GM12878 (cell line): Measurements from ENCODE around the gene ANKRD33B. TPM values are rescaled to one million over a fixed set of nuclear protein-coding genes. Genes with fewer than 3 reads are reported as not detected.

ENCODE experiments used
- ATAC-seq: fragments of 200-7000 bp; cut with Tn5 transposase; 3 replicates; pipeline ENCODE4 v1.9.1; 2020; ENCODE audit warnings: mild to moderate bottlenecking, moderate library complexity
- BruUV-seq: library from RNA; stranded (reverse); fragments of 400-500 nt; replicated peaks from 2 replicates; lab custom pipeline; 2021; lab: Mats Ljungman, UMichigan
- CTCF ChIA-PET: fragments of 300-600 bp; sonication (Branson Sonifier 250); formaldehyde crosslinking; extraction: SDS; loops from one replicate; lab custom pipeline; 2021; ENCODE audit warnings: inconsistent platforms; lab: Yijun Ruan, JAX
- POLR2A ChIA-PET: fragments of 350-600 bp; formaldehyde crosslinking; extraction: SDS; loops from one replicate; lab custom pipeline; 2021; ENCODE audit warnings: inconsistent platforms; lab: Charles Lee
- RAD21 ChIA-PET: fragments of 300-600 bp; sonication (Branson Sonifier 250); formaldehyde crosslinking; loops from one replicate; lab custom pipeline; 2023; ENCODE audit warnings: antibody characterized with exemption; ENCODE audit not compliant: unreplicated experiment; lab: Charles Lee
- SMC1A ChIA-PET: fragments of 300-600 bp; sonication (Branson Sonifier 250); formaldehyde crosslinking; loops from one replicate; lab custom pipeline; 2023; ENCODE audit not compliant: unreplicated experiment, uncharacterized antibody; lab: Charles Lee
- DNase-seq: peaks from one replicate; pipeline ENCODE4 v3.0.0-alpha.2; 2011; ENCODE audit warnings: low read depth, low spot score
- FAIRE-seq: peaks from 3 replicates; lab custom pipeline; 2011; peaks lifted over from hg19 to GRCh38; lab: Jason Lieb, UNC
- H2AFZ ChIP-seq: 2 replicates; pipeline ENCODE4 v1.6.0; 2011; ENCODE audit warnings: low read depth, low read length, control low read depth; ENCODE audit not compliant: control insufficient read depth
- H3K27ac ChIP-seq: 2 replicates; pipeline ENCODE4 v1.5.1; 2011; ENCODE audit warnings: control low read depth; ENCODE audit not compliant: control insufficient read depth, insufficient read depth
- H3K27me3 ChIP-seq, 2 experiments: replicated peaks in 1 of 2; 2 replicates each; pipeline versions ENCODE4 v1.6.0 to v1.6.1; 2011; ENCODE audit warnings: low read length in 1 of 2; ENCODE audit not compliant: control insufficient read depth in 2 of 2, insufficient read depth in 2 of 2
- H3K36me3 ChIP-seq, 2 experiments: 2 replicates each; pipeline ENCODE4 v1.5.1; 2011; ENCODE audit warnings: low read length in 1 of 2; ENCODE audit not compliant: control insufficient read depth in 2 of 2, insufficient read depth in 2 of 2
- H3K4me1 ChIP-seq: 2 replicates; pipeline ENCODE4 v1.6.1; 2011; ENCODE audit warnings: mild to moderate bottlenecking, low read length, moderate library complexity, mixed read lengths; ENCODE audit not compliant: control insufficient read depth, insufficient read depth
- H3K4me2 ChIP-seq: 2 replicates; pipeline ENCODE4 v1.6.0; 2011; ENCODE audit warnings: control low read depth; ENCODE audit not compliant: control insufficient read depth, insufficient read depth
- H3K4me3 ChIP-seq: fragments of 200-600 bp; sonication (generic); 2 replicates; pipeline ENCODE4 v1.5.1; 2016
- H3K79me2 ChIP-seq: 2 replicates; pipeline ENCODE4 v1.6.0; 2011; ENCODE audit warnings: low read length; ENCODE audit not compliant: control insufficient read depth, insufficient read depth
- H3K9ac ChIP-seq: 2 replicates; pipeline ENCODE4 v1.8.0; 2011; ENCODE audit warnings: low read length, control low read depth, mixed read lengths; ENCODE audit not compliant: control insufficient read depth, insufficient read depth
- H3K9me3 ChIP-seq: replicated peaks from 3 replicates; pipeline ENCODE4 v1.5.1; 2011; ENCODE audit warnings: mild to moderate bottlenecking, low read length; ENCODE audit not compliant: control insufficient read depth, insufficient read depth
- H4K20me1 ChIP-seq: 2 replicates; pipeline ENCODE4 v1.6.0; 2011; ENCODE audit not compliant: control insufficient read depth, insufficient read depth
- ASH2L ChIP-seq: fragments of 300-600, 200-600 bp; sonication (generic); IDR thresholded peaks from 2 replicates; pipeline ENCODE4 v1.6.1; 2017; ENCODE audit warnings: low read depth, mild to moderate bottlenecking, borderline replicate concordance
- ATF2 ChIP-seq: IDR thresholded peaks from 2 replicates; pipeline ENCODE4 v1.6.1; 2012; ENCODE audit warnings: low read length, inconsistent platforms
- ATF3 ChIP-seq: IDR thresholded peaks from 2 replicates; pipeline ENCODE4 v1.6.1; 2011; ENCODE audit warnings: low read depth, mild to moderate bottlenecking, low read length, moderate library complexity, borderline replicate concordance; ENCODE audit errors: extremely low read depth
- CHD1 ChIP-seq: IDR thresholded peaks from 2 replicates; pipeline ENCODE4 v1.6.1; 2012; ENCODE audit warnings: low read depth, low read length, improper control_type of control experiment
- ETV6 ChIP-seq, 2 experiments: fragments of 450-650 bp in 1 of 2; IDR thresholded peaks in 1 of 2; conservative IDR thresholded peaks in 1 of 2; 2 replicates each; pipeline ENCODE4 v1.6.1; 2014; ENCODE audit warnings: antibody characterized with exemption in 1 of 2, borderline replicate concordance in 1 of 2, low read depth in 1 of 2, mild to moderate bottlenecking in 1 of 2, moderate library complexity in 1 of 2
- FOXK2 ChIP-seq: fragments of 450-650 bp; IDR thresholded peaks from 2 replicates; pipeline ENCODE4 v1.6.1; 2017; ENCODE audit warnings: mild to moderate bottlenecking, moderate library complexity
- FOXM1 ChIP-seq: IDR thresholded peaks from 2 replicates; pipeline ENCODE4 v1.6.1; 2012; ENCODE audit warnings: low read depth, mild to moderate bottlenecking, inconsistent platforms, low read length, moderate library complexity
- HSF1 ChIP-seq: fragments of 150-350 bp; IDR thresholded peaks from 2 replicates; pipeline ENCODE4 v1.6.1; 2014; ENCODE audit warnings: mild to moderate bottlenecking, low read depth, low read length
- IKZF1 ChIP-seq: fragments of 450-650 bp; conservative IDR thresholded peaks from 2 replicates; pipeline ENCODE4 v1.6.1; 2017; ENCODE audit warnings: antibody characterized with exemption, mild to moderate bottlenecking
- KDM1A ChIP-seq: fragments of 200-600 bp; sonication (generic); IDR thresholded peaks from 2 replicates; pipeline ENCODE4 v1.6.1; 2016; ENCODE audit warnings: borderline replicate concordance
- MTA3 ChIP-seq: IDR thresholded peaks from 2 replicates; pipeline ENCODE4 v1.6.1; 2012; ENCODE audit warnings: low read length, inconsistent platforms, borderline replicate concordance
- NRF1 ChIP-seq: conservative IDR thresholded peaks from 2 replicates; pipeline ENCODE4 v1.6.1; 2011; ENCODE audit warnings: mild to moderate bottlenecking, low read depth, low read length, improper control_type of control experiment
- REST ChIP-seq: IDR thresholded peaks from 2 replicates; pipeline ENCODE4 v1.6.1; 2012; ENCODE audit warnings: mild to moderate bottlenecking, low read depth, low read length
- SP1 ChIP-seq: IDR thresholded peaks from one replicate; pipeline ENCODE4 v1.6.1; 2011; ENCODE audit warnings: low read depth, low read length
- SREBF1 ChIP-seq: IDR thresholded peaks from 2 replicates; pipeline ENCODE4 v1.6.1; 2012; ENCODE audit warnings: mild to moderate bottlenecking, low read length
- ZNF217 ChIP-seq: fragments of 450-650 bp; IDR thresholded peaks from 2 replicates; pipeline ENCODE4 v1.6.1; 2017; ENCODE audit warnings: antibody characterized with exemption, mild to moderate bottlenecking
- WGBS: methylation state at CpG from one replicate; pipeline ENCODE4 v1.1.6; 2016; ENCODE audit warnings: low lambda C conversion rate; ENCODE audit not compliant: insufficient replicate concordance, insufficient coverage; ENCODE audit errors: missing lambda C conversion rate; 5-methylcytosine and 5-hydroxymethylcytosine counted together
- in situ Hi-C: fragments of 300-500 bp; cut with MboI; formaldehyde crosslinking; loops from 9 replicates; pipeline ENCODE4 v1.14.3; 2018; ENCODE audit warnings: mixed read lengths
- intact Hi-C: fragments of 100-400 bp; cut with micrococcal nuclease; formaldehyde crosslinking; loops from one replicate; pipeline ENCODE4 v1.14.2; 2022; ENCODE audit not compliant: unreplicated experiment
- polyA plus RNA-seq, 11 experiments: library from polyadenylated mRNA; depleted of rRNA in 4 of 11; unstranded in 6 of 11; stranded (reverse) in 5 of 11; fragments of >200 nt; fragmentation: Nextera tagmentation in 4 of 11; fragmentation: Illumina TruSeq in 1 of 11; extraction: Ambion mirVana in 4 of 11; extraction: Trizol in 1 of 11; gene quantifications; 1 replicate in 1 of 11; 2 replicates in 10 of 11; pipeline versions ENCODE4 v1.2.1 to v1.2.3, GENCODE V29; 2011 to 2016; ENCODE audit warnings: inconsistent platforms in 2 of 11, missing spikeins in 2 of 11, low read depth in 1 of 11
- total RNA-seq, 4 experiments: library from RNA; depleted of rRNA in 3 of 4; stranded (reverse); fragments of >200 nt in 3 of 4; fragmentation: Illumina TruSeq in 1 of 4; extraction: Trizol in 1 of 4; gene quantifications; 2 replicates each; pipeline versions ENCODE4 v1.2.1 to v1.2.3, GENCODE V29; 2013 to 2021

ANKRD33B gene
- total and polyA plus RNA-seq, 10 of the 15 experiments (the other 5 are each of a cell fraction or from before 2014, with no cell fraction given) = 4.9 to 61.6 (median 15.6) TPM

- TF ChIP-seq SP1 = no peak
- no peak for TF ChIP-seq SREBF1
- TF ChIP-seq IKZF1 = no peak
- no peak for TF ChIP-seq MTA3
- no peak for TF ChIP-seq FOXM1
- TF ChIP-seq ETV6 (conservative IDR thresholded peaks at IDR 0.05 in 1 of 2, IDR thresholded peaks at IDR 0.05 in 1 of 2; ENCODE audit: borderline replicate concordance in 1 of 2, low read depth in 1 of 2) = no peak
- TF ChIP-seq FOXK2 = no peak
- TF ChIP-seq HSF1 = no peak
Measured at GRCh38 chr5:10595293-10595671, 31.4 kb downstream of the ANKRD33B start (continued).

- Histone ChIP-seq H3K27me3 (no peaks in the 10 kb centered on the region), H4K20me1 (no peaks in the 10 kb centered on the region), H3K36me3 (peaks cover 3 to 13% of the 10 kb centered on the region in 2 experiments; a peak in 3 of 4 replicates), H3K9me3 (no peaks in the 10 kb centered on the region; the same call in 1 of the 3 replicates), H3K27ac (peak overlapping the region; percentile 48), H3K9ac (no peak overlapping the region), H3K79me2 (peaks cover 95% of the 10 kb centered on the region), H3K4me2 (peak overlapping the region; percentile 24; the same call in 1 of the 2 replicates), H3K4me3 (peak overlapping the region; percentile 34; the same call in 1 of the 2 replicates), H3K4me1 (peaks cover 89% of the 10 kb centered on the region), H2AFZ (no peak overlapping the region)
- ATAC-seq (peak; percentile 59), DNase-seq (no peak), FAIRE-seq (no peak)
- RAD21 ChIA-PET = no interaction called here
- WGBS = 6% methylated on average over 8 of the region's 8 CpGs
- SMC1A ChIA-PET = interaction anchor here (0.6 to 2.2 kb wide), 4 partner anchors 11 to 37 kb away, joined by 3 to 13 read pairs (median 4); no protein-coding TSS in a partner anchor
- in situ Hi-C loops = no loop called here
- POLR2A ChIA-PET = no interaction called here
- BruUV-seq = no TSS peak
- intact Hi-C loops = no loop called here
- CTCF ChIA-PET = interaction anchor here (2.0 kb wide), 1 partner anchor 32 kb away, joined by 4 read pairs; no protein-coding TSS in a partner anchor
- TF ChIP-seq NRF1 (no peak), ZNF217 (no peak), KDM1A (no peak), SP1 (no peak), ASH2L (no peak), ATF3 (no peak), CHD1 (no peak), REST (no peak), FOXK2 (no peak), ATF2 (peak; percentile 71; the same call in 1 of the 2 replicates)
Measured at GRCh38 chr5:10595672-10596309, 31.9 kb downstream of the ANKRD33B start.
